Hematopoietic multipotent progenitor cell (in vitro differentiated cells): ENCODE results near the gene SBK3. TPM values are rescaled to one million over a fixed set of nuclear protein-coding genes. Genes with fewer than 3 reads are reported as not detected.
A peak's percentile ranks its signal among the peaks of the same experiment; 100 is the strongest.
"Not testable (repeated sequence)": the region's sequence is repeated elsewhere in the genome, so short reads cannot be mapped to it uniquely, and the experiment has no call there.

ENCODE experiments used
- DNase-seq, 3 donors: peaks; one replicate each; pipeline ENCODE4 v3.0.0-alpha.2; 2011 to 2015; ENCODE audit warnings: low read depth in 2 of 3, low spot score in 2 of 3
- total RNA-seq: library from RNA; depleted of rRNA; stranded (reverse); fragments of >200 nt; gene quantifications from one replicate; pipeline ENCODE4 v1.2.3, GENCODE V29; 2012

The SBK3 gene
- total RNA-seq, 1 donor, result 0.54 TPM

DNA sequence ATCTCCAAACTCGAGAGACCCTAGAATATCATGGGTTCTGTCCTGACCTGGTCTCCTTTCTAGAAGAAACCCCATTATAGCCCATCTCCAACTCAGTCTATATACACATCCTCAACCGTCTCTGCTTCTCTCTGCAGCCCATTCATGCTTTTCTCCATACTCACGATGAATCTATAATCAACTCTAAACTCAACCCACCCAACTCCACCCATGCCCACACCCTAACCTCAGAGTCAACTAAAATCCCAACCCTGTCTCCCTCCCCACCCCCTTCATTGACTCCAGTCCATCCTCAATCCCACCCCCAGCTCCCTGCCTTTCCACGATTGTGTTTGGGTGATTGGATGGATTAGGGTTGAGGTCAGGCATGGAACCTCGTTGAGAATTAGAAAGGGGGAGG, 1.8 kb downstream of the SBK3 start:
- DNase-seq, result no peak

DNA sequence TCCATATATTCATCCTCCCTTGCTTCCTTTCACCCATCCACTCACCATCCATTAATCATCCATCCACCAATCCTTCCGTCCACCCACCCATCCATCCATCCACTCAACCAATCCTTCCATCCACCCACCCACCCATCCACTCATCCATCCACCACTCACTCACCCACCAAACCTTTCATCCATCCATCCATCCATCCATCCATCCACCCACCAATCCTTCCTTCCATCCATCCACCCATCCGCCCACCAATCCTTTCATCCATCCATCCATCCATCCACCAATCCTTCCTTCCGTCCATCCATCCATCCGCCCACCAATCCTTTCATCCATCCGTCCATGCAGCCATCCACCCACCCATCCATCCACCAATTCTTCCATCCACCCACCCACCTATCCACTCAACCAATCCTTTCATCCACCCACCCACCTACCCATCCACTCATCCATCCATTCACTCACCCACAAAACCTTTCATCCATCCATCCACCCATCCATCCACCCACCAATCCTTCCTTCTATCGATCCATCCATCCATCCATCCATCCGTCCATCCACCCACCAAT, 3.0 kb downstream of the SBK3 start:
- DNase-seq, result no peak

DNA sequence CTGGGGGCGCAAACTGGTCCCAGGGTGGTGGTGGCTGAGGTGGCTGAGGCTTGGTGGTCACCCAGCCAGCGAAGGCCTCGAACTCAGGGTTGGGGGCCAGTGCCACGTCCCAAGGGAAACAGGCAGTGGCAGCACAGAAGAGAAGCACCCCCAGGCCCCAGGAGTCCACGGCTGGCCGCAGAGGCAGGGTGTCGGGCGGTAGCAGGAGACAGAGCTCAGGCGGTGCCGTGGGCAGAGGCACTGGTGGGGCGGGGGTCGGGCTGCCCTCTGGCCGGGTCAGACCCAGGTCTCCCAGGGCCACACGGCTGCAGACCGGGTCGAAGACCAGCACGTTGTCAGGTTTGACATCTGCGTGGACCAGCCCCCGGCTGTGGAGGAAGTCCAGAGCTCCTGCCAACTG, 4.3 kb downstream of the SBK3 start:
- no peak for DNase-seq

DNA sequence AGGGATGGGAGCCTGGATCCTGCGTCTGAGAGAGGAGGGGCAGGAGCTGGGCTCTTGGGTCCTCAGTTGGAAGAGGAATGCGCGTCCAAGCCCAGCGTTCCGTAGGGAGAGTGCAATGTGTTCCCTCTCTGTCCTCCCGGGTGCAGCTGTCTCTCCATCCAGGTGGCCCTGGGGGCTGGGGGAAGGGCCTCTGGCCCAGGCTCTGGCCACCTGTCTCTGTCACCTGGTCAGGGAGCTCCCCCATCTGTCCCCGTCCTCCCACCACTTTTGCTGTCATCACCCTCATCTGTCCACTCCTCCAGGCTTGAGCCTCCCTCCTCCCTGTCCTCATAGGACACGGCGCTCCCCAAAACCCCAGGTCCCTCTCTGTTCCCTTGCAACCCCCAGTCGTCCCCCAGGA, 4.7 kb downstream of the SBK3 start:
- no peak for DNase-seq

DNA sequence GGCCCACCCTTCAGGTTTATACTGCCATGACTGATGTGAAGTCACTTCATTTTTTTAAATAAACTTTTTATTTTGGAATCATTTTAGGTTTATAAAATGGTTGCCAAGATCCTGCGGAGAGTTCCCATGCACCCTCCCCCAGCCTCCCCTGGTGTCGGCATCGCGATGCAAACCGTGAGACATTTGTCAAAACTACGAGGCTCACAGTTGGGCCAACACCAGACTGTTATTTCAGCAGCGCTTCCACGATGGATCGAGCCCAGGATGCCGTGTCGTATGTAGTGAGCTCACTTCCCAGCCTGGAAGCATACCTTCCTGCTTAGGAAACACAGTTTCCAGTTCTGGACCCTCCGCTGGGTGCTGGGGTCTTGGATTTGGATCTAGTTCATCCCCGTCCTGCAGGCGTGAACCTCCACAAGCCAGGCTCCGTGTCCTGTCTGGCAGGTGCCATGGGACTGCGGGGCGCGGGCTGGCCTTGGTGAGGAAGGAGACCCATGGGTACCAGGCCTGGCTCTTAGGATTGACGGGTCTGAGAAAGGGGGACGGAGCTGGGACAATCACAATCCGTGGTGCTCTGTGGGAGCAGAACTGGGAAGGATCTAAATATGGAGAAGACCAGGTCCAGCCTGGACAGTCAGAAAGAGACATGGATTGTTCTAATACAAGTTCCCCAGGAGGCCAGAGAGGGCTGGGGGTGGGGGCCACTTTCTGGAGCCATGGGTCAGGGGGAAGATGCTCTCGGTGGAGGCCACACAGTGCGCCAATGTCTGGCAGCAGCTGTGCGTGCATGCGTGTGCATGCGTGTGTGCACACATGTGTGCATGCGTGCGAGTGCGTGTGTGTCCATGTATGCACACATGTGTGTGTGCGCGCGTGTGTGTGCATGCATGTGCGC, 6.0 kb downstream of the SBK3 start:
- DNase-seq, result no peak

DNA sequence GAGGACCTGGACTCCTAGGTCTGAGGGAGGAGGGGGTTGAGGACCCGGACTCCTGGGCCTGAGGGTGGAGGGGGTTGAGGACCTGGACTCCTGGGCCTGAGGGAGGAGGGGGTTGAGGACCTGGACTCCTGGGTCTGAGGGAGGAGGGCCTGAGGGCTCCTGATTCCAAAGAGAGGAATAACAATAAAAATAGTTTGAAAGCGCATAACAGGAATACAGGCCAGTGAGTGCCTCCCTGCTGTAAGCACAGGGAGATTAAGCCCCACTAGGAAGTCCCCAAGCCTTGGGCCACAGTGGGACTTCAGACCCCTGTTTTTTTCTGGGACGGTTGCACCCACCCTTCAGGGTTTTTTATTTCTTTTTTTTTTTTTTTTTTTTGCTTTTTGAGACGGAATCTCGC, 7.2 kb downstream of the SBK3 start:
- no peak for DNase-seq

DNA sequence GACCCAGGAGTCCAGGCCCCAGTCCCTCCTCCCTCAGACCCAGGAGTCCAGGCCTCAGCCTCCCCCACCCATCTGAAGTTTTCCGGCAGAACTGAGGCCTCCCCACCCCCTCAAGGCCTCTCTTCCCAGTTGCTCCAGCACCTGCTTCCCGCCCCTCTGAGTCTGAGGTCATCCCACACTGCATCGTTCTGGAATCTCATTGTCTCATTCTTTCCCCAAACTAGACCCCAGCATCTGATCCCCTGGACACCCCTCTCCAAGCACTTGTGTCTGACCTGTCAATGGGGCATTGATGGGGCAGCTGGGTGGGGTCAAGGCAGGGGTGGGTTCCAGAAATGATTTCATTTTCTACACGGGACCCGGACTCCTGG, 7.6 kb downstream of the SBK3 start:
- DNase-seq, result no peak

DNA sequence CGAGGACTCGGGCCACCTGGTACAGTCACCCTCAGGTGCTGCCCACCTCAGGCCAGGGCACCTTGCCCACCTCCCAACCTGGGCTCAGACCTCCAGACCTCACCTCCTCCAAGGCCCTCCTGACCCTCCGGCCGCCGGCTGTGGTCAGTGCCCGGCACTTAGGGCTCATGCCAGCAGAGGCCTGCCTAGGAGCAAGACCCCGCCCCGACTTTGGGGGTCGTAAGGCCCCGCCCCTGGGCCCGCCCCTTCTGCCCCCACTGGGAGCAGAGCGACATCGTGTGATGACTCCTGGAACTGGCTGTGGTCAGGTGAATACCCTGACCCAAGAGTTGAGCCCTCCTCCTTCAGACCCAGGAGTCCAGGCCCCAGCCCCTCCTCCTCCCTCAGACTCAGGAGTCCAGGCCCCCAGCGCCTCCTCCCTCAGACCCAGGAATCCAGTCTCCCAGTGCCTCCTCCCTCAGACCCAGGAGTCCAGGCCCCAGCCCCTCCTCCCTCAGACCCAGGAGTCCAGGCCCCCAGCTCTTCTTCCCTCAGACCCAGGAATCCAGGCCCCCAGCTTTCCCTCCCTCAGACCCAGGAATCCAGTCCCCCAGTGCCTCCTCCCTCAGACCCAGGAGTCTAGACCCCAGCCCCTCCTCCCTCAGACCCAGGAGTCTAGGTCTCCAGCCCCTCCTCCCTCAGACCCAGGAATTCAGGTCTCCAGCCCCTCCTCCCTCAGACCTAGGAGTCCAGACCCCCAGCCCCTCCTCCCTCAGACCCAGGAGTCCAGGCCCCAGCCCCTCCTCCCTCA, 8.2 kb downstream of the SBK3 start, which contains the start of gene SBK2:
SBK2 (minus strand) TSS at position 183 of the 790 bp plus-strand sequence. CDS start 839 bp downstream, outside the sequence.
- DNase-seq, result peak in 2 of 3 donors; percentile 38 to 46

DNA sequence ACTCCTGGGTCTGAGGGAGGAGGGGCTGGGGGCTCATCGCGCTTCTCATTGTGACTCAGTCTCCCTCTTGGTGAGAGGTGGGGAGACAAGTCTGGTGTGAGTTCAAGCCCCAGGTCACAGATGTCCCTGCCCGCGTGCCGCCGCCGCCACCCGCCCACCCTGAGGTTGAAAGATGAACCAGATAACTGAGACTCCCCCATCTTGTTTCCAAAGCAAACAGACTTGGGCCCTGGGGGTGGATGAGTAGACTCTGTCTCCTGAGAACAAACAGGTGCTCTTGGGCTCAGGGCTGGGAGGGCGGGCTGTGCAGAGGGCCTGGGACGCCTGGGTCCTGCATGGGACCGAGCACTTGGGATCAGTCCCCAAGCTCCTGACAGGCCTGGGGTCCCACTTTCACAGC, 9.0 kb downstream of the SBK3 start:
- no peak for DNase-seq

DNA sequence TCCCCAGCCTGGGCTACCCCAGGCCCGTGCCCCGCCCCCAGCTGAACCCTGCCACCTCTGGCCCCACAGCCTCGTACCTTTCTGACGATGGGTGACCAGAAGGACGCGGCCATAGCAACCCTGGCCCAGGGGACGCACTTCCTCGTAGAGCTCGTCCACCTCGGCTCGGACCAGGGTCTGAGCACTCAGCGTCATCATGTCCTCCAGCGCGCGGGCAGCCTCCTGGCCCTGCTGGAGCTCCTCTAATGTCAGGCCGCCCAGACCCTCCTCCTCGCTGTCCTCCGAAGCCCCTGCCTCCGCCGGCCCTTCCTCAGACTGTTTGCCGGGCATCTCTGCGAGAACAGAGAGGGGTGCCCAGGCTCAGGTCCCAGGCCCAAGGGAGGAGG, 9.4 kb downstream of the SBK3 start:
- DNase-seq, result no peak

DNA sequence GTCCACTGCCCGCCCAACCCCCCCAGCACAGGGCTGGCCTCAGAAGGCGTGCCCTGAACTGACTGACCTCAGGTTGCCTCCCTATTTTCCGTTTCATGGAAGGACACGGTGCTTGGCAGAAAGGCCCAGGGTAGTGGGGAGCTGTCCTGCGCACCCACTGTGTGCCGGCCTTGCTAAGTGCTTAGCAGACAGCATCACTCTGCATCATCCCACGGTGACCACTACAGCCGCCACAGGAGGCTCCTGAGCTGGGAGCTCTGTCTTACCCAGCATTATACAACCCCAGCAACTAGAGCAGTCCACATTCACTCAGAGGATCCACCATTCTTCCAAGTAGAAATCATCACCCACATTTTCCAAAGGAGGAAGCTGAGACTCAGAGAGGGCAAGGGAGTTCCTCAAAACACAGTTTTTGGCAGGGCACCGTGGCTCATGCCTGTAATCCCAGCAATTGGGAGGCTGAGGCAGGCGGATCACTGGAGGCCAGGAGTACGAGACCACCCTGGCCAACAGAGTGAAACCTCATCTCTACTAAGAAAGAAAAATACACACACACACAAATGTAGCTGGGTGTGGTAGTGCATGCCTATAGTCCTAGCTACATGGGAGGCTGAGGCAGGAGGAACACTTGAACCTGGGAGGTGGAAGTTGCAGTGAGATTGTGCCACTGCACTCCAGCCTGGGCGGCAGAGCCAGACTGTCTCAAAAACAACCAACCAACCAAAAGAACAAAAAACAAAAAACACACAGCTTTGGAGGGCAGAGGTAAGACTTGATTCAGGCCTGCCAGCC, 10.0 kb downstream of the SBK3 start:
- DNase-seq, result no peak

DNA sequence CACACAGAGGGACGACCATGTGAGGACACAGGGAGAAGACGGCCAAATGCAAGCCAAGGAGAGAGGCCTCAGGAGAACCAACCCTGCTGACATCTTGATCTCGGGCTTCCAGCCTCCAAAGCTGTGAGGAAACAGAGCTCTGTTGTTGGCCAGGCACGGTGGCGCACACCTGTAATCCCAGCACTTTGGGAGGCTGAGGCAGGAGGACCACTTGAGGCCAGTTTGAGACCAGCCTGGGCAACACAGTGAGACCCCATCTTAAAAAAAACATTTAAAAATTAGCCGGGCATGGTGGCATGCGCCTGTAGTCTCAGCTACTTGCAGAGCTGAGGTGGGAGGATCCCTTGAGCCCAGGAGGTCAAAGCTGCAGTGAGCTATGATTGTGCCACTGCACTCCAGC, 11.1 kb downstream of the SBK3 start:
- not testable (repeated sequence) for DNase-seq

DNA sequence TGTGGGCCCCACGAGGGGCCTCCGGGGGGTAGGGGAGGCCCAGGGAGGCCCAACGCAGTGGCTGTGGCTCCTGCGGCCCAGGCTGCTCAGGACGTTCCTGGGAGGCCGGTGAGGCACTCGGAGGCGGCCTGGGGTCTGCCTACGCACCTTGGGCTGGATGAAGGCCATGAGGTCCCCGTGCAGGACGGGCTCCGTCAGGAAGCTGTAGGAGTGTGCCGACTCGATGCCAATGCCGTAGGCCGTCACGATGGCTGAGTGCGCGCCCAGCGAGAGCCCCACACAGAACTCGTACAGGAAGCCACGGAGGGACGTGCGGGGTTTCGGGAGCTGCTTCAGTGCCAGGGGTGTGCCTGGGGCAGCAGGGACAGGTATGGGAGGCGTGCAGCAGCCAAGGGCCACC, 14.3 kb downstream of the SBK3 start:
- no peak for DNase-seq

DNA sequence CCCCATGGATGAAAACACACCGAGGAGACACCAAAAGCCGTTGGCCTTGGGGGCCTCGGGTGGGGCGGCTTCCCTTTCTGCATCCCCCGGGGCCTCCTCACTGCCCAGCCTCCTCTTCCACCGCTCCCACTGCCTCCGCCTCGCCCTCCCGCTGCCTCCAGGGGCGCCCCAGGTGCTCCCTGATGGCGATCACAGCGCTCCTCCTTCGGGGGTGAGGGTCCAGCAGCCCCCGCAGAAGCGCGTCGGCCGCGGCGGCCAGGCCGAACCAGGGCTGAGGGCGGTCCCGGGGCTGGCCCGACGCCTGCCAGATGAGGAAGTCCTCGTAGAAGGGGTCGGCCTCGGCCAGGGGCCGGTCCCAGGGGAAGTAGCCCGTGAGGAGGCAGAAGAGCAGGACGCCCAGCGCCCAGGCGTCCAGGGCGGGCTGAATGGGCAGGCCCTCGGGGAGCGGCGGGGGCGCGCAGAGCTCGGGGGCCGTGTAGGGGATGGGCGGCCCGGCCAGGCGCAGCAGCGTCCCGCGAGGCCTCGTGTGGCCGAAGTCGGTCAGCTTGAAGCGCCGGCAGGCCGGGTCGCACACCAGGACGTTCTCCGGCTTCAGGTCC, 15.6 kb downstream of the SBK3 start:
- DNase-seq, result no peak

DNA sequence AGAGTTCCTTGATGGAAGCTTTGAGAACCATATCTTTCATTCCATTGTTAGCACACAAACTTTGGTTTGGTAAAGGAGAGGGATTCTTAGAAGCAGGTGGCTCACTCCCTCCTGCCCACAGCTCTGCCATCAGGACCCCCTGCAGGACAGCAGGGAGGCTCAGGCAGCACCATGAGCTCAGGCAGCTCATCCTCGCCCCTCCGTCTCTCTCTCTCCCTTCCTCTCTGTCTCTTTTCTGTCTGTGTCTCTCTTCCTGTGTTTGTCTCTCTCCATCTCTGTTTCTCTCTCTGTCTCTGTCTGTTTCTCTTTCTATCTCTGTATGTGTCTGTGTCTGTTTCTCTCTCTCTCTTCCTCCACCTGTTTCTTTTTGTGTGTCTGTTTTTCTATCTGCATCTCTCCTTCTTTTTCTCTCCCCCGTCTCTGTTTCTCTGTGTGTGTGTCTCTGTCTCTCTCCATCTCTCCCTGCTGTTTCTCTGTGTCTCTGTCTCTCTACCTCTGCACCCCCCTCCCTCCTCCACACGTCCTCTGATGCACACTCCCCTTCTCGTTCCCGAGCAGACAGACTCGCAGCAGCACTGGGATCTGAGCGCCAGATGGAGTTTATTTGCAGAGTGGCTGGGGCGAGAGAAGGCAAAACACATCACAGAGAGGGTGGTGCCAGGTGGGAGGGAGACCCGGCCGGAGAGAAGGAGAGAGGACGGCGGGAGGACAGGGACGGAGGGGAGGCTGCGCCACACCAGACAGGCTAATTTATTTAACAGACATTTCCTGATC, 17.1 kb downstream of the SBK3 start:
- no peak for DNase-seq

DNA sequence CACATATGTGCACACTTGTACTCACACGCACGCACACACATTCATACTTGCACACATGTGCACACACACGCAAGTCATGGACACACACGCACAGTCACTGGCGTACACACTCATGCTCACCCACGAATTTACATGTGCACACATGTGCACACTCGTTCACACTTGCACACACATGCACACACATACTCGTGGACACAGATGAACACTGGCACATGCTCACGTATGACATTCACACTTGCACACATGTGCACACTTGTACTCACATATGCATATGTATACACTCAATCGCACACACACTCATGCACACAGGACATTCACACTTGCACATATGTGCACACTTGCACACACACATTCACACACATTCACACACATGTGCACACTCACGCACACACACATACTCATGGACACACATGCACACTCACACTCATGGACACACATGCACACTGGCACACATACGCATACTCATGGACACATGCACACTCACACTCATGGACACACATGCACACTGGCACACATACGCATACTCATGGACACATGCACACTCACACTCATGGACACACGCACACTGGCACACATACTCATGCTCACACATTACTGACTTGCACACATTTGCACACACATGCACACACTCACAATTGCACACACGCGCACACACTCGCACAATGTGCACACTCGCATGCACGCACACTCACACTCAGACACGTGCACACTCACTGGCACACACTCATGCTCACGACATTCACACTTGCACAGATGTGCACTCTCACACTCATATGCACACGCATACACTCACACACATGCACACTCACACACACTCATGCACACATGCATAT, 17.9 kb downstream of the SBK3 start:
- DNase-seq, result no peak

DNA sequence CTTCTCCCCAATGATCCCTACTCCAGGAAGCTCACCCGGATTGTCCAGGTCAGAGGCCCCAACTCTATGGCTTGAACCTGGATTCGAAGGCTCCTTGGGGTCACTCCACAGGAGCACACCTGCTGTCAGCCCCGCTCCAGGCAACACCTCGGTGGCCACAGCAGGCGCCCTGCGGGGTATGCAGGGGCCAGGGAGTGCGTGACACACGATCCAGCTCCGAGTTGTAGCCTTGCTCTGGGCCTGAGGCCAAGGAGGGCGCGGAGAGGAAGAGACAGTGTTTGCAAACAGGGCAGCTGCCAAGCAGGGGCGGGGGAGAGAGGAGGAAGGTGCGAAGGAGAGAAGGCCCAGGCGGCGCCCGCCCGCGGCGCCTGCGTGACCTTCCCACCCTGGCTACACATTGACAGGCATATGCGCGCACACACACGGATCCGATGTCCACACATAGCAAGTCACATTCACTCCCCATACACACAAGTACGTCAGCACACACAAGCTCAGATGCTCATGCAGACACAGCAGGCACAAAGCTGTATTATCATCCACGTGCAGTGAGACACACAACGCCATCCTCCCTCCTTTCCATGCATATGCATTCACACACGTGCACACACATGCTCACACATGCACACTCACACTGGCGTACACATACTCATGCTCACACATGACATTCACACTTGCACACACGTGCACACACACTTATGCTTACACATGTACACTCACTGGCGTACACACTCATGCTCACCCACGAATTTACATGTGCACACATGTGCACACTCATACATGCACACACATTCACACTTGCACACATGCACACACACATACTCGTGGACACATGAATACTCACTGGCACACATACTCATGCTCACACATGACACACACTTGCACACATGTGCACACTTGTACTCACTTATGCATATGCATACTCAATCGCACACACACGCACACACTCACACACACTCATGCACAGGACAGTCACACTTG, 18.8 kb downstream of the SBK3 start:
- DNase-seq, result peak in 2 of 3 donors; percentile 79 to 84
